ENCODE results near the gene SBK2.
"Not testable (repeated sequence)": the region's sequence is repeated elsewhere in the genome, so short reads cannot be mapped to it uniquely, and the experiment has no call there.

SBK2 gene

DNA sequence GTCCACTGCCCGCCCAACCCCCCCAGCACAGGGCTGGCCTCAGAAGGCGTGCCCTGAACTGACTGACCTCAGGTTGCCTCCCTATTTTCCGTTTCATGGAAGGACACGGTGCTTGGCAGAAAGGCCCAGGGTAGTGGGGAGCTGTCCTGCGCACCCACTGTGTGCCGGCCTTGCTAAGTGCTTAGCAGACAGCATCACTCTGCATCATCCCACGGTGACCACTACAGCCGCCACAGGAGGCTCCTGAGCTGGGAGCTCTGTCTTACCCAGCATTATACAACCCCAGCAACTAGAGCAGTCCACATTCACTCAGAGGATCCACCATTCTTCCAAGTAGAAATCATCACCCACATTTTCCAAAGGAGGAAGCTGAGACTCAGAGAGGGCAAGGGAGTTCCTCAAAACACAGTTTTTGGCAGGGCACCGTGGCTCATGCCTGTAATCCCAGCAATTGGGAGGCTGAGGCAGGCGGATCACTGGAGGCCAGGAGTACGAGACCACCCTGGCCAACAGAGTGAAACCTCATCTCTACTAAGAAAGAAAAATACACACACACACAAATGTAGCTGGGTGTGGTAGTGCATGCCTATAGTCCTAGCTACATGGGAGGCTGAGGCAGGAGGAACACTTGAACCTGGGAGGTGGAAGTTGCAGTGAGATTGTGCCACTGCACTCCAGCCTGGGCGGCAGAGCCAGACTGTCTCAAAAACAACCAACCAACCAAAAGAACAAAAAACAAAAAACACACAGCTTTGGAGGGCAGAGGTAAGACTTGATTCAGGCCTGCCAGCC lies 1.6 kb downstream of the SBK2 start:
- DNase-seq, result no peak

GRCh38 chr19:55534280-55534679 lies 2.7 kb downstream of the SBK2 start:
- not testable (repeated sequence) for DNase-seq

- no peak for DNase-seq
Measured at GRCh38 chr19:55530996-55531395, 5.9 kb downstream of the SBK2 start.

DNA sequence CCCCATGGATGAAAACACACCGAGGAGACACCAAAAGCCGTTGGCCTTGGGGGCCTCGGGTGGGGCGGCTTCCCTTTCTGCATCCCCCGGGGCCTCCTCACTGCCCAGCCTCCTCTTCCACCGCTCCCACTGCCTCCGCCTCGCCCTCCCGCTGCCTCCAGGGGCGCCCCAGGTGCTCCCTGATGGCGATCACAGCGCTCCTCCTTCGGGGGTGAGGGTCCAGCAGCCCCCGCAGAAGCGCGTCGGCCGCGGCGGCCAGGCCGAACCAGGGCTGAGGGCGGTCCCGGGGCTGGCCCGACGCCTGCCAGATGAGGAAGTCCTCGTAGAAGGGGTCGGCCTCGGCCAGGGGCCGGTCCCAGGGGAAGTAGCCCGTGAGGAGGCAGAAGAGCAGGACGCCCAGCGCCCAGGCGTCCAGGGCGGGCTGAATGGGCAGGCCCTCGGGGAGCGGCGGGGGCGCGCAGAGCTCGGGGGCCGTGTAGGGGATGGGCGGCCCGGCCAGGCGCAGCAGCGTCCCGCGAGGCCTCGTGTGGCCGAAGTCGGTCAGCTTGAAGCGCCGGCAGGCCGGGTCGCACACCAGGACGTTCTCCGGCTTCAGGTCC lies 7.2 kb downstream of the SBK2 start:
- no peak for DNase-seq

DNA sequence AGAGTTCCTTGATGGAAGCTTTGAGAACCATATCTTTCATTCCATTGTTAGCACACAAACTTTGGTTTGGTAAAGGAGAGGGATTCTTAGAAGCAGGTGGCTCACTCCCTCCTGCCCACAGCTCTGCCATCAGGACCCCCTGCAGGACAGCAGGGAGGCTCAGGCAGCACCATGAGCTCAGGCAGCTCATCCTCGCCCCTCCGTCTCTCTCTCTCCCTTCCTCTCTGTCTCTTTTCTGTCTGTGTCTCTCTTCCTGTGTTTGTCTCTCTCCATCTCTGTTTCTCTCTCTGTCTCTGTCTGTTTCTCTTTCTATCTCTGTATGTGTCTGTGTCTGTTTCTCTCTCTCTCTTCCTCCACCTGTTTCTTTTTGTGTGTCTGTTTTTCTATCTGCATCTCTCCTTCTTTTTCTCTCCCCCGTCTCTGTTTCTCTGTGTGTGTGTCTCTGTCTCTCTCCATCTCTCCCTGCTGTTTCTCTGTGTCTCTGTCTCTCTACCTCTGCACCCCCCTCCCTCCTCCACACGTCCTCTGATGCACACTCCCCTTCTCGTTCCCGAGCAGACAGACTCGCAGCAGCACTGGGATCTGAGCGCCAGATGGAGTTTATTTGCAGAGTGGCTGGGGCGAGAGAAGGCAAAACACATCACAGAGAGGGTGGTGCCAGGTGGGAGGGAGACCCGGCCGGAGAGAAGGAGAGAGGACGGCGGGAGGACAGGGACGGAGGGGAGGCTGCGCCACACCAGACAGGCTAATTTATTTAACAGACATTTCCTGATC lies 8.7 kb downstream of the SBK2 start:
- DNase-seq, result peak; percentile 94

DNA sequence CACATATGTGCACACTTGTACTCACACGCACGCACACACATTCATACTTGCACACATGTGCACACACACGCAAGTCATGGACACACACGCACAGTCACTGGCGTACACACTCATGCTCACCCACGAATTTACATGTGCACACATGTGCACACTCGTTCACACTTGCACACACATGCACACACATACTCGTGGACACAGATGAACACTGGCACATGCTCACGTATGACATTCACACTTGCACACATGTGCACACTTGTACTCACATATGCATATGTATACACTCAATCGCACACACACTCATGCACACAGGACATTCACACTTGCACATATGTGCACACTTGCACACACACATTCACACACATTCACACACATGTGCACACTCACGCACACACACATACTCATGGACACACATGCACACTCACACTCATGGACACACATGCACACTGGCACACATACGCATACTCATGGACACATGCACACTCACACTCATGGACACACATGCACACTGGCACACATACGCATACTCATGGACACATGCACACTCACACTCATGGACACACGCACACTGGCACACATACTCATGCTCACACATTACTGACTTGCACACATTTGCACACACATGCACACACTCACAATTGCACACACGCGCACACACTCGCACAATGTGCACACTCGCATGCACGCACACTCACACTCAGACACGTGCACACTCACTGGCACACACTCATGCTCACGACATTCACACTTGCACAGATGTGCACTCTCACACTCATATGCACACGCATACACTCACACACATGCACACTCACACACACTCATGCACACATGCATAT lies 9.5 kb downstream of the SBK2 start:
- no peak for DNase-seq

- peak; percentile 87 for DNase-seq
Measured at GRCh38 chr19:55526216-55527196, 10.4 kb downstream of the SBK2 start.

- no peak for DNase-seq
Measured at GRCh38 chr19:55525289-55526101, 11.4 kb downstream of the SBK2 start.

GRCh38 chr19:55520691-55521292 lies 16.1 kb downstream of the SBK2 start:
- no peak for DNase-seq

DNA sequence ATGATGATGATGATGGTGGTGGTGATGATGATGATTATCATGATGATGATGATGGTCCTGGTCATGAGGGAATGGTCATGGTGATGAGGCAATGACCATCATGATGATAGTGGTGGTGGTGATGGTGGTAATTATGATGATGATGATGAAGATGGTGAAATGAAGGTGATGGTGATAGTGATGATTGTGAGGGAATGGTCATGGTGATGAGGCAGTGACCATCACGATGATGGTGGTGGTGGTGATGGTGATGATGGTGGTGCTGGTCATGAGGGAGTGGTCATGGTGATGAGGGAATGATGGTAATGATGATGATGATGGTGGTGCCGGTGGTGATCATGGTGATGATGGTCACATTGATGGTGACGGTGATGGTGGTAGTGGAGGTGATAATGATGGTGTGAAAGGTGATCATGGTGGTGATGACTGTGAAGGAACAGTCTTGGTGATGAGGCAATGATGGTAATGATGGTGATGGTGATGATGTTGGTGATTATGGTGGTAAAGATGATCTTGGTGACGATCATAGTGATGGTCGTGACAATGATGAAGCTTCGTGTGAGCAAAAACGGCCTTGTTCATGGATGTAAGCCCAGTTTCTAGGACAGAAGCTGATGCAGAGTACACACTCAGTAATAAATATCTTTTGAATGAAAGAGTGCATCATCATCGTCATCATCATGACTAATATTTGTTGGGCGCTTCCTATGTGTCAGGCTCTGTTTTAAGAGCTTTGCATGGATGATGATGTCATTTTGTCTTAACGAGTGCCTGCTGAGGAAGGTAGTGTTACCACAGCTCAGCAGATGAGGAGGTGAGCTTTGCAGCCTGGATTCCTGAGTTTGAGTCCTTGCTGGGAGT lies 17.3 kb downstream of the SBK2 start:
- no peak for DNase-seq

- DNase-seq, result peak; percentile 78
Measured at GRCh38 chr19:55516878-55517620, 19.9 kb downstream of the SBK2 start.

DNA sequence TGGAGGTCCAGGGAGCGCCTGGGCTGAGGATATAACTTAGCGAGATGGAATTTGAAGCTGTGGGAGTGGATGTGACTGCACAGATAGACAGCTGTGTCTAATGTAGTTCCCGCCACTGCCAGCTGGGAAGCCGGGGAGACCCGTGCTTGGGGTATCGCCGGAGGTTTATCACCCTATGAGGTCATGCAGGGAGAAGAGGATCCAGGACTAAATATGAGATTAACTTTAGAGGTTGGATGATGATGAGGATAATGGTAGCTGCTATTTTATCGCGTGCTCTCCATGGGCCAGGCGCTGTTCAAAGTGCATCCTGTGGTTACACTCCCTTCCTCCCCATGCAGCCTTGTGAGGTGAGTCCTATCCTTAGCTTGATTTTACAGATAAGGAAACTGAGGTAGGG lies 28.8 kb downstream of the SBK2 start:
- DNase-seq, result no peak

- DNase-seq, result no peak
Measured at GRCh38 chr19:55504981-55505380, 32.0 kb downstream of the SBK2 start.

DNA sequence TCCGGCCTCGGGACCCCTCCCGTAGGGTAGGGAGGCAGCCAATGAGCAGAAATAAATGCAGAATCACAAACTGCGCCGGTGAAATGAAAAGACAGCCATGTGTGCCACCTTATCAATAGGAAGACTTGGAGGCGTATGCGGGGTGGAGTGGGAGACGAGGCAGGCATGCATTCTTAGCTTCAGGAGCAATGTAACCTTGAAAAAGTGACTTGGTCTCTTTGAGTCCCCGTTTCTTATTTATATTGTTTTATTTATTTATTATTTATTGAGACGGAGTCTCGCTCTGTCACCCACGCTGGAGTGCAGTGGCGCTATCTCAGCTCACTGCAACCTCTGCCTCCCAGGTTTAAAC lies 32.7 kb downstream of the SBK2 start:
- no peak for DNase-seq

DNA sequence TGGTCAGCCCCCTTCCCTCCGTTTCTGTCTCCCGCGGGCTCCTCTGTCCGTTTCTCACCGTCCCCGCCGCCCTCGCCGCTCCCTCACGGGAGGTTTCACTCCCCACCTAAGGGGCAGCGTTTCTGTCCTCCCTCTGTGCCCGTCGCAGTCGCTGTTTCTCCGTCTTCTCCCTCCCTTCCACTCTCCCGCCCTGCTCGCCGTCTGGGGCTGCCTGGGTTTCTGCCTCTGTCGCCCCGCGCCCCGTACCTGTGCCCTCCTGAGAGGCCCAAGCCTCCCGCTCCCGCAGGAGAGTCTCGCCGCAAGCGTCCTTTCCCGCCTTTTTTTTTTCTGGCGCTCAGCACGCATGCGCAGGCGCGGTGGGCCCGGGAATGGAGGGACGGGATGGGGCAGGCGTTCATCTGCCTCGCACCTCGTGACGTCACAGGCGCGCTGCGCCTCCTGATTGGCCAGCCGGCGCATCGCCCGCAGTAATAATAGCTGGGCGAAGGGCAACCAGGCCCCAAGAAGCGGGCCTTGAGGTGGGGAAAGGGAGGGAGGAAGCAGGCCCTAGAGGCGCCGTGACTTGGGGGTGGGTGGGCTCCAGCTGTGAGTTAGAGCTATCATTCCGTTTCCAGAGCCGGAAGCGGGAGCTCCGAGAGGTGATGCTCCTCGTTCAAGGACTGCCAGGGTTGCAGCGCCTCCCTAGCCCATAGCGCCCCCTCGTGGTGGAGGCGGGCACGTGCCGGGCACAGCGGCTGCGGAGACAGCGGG lies 33.3 kb downstream of the SBK2 start:
- peak; percentile 90 for DNase-seq

- no peak for DNase-seq
Measured at GRCh38 chr19:55503157-55503501, 33.8 kb downstream of the SBK2 start.

DNA sequence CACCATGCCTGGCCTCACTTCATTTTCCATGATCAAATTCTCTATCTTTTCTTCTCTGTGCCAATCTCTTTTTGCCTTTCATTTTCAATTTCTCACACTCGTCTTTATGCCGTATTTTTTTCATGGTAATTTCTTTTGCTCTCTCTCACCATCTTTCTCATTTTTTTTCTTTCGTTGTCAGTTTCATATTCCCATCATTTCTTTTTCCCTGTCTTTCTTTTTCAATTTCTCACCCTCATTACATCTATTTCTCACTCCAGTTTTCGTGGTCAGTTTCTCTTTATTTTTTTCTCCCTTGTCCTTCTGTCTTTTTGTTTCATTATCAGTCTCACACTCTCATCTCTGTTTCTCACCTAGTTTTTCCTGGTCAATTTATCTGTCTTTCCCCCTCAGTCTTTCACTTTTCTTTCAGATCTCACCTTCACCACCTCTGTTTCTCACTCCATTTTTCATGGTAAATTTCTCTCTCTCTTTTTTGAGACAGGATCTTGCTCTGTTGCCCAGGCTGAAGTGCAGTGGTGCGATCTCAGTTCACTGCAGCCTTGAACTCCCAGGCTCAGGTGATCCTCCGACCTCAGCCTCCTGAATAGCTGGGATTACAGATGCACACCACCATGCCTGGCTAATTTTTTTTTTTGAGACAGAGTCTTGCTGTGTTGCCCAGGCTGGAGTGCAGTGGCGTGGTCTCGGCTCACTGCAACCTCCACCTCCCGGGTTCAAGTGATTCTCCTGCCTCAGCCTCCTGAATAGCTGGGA lies 34.6 kb downstream of the SBK2 start:
- no peak for DNase-seq
